ENCODE data around the gene NNAT.
"Not testable (repeated sequence)": the region's sequence is repeated elsewhere in the genome, so short reads cannot be mapped to it uniquely, and the experiment has no call there.

The NNAT gene

GRCh38 chr20:37479266-37479665, 41.8 kb upstream of the NNAT start:
- H3K4me3 ChIP-seq (replicated peaks; ENCODE audit: low read depth, low read length): no peak overlapping the region
- no peak for TF ChIP-seq CTCF (IDR thresholded peaks at IDR 0.05; ENCODE audit: low read length, missing control alignments)
- DNase-seq (ENCODE audit: low read depth): no peak

- TF ChIP-seq CTCF (IDR thresholded peaks at IDR 0.05; ENCODE audit: low read length, missing control alignments): no peak
- DNase-seq (ENCODE audit: low read depth): no peak
- H3K4me3 ChIP-seq (replicated peaks; ENCODE audit: low read depth, low read length): no peak overlapping the region
Observed at GRCh38 chr20:37479925-37480691, 40.9 kb upstream of the NNAT start.

- DNase-seq (ENCODE audit: low read depth): no peak
- no peak for TF ChIP-seq CTCF (IDR thresholded peaks at IDR 0.05; ENCODE audit: low read length, missing control alignments)
Observed at GRCh38 chr20:37480919-37481318, 40.1 kb upstream of the NNAT start.

GRCh38 chr20:37481610-37482009, 39.4 kb upstream of the NNAT start:
- DNase-seq (ENCODE audit: low read depth): no peak
- no peak for TF ChIP-seq CTCF (IDR thresholded peaks at IDR 0.05; ENCODE audit: low read length, missing control alignments)
- H3K4me3 ChIP-seq (replicated peaks; ENCODE audit: low read depth, low read length): no peak overlapping the region

More at GRCh38 chr20:37480919-37481318, 40.1 kb upstream of the NNAT start:
- no peak overlapping the region for H3K4me3 ChIP-seq (replicated peaks; ENCODE audit: low read depth, low read length)

- no peak overlapping the region for H3K4me3 ChIP-seq (replicated peaks; ENCODE audit: low read depth, low read length)
- no peak for TF ChIP-seq CTCF (IDR thresholded peaks at IDR 0.05; ENCODE audit: low read length, missing control alignments)
- no peak for DNase-seq (ENCODE audit: low read depth)
Observed at GRCh38 chr20:37484331-37484730, 36.7 kb upstream of the NNAT start.

- not testable (repeated sequence) for DNase-seq (ENCODE audit: low read depth); H3K4me3 ChIP-seq (replicated peaks; ENCODE audit: low read depth, low read length)
Observed at GRCh38 chr20:37486209-37486608, 34.8 kb upstream of the NNAT start.

GRCh38 chr20:37490663-37491350, 30.2 kb upstream of the NNAT start:
- H3K4me3 ChIP-seq (replicated peaks; ENCODE audit: low read depth, low read length): no peak overlapping the region
- DNase-seq (ENCODE audit: low read depth): no peak
- TF ChIP-seq CTCF (IDR thresholded peaks at IDR 0.05; ENCODE audit: low read length, missing control alignments): no peak
